ENCODE measurements around the gene ANKRD35. TPM values are rescaled to one million over a fixed set of nuclear protein-coding genes. Genes with fewer than 3 reads are reported as not detected.

Gene ANKRD35
- total RNA-seq, 2 experiments from 2014 or later, result 0.24 to 0.36 TPM

- CTCF ChIA-PET, result interaction anchor here (1.0 to 2.1 kb wide), 8 partner anchors 9 to 93 kb away, joined by 3 to 8 read pairs (median 4); partner anchors contain the start of genes ANKRD34A, ITGA10, LIX1L and NUDT17
- peak within 1 kb of the TSS; percentile 96 for H3K27ac Mint-ChIP-seq
- peak within 1 kb of the TSS; percentile 90 for H3K4me3 Mint-ChIP-seq
- intact Hi-C loops (cut with micrococcal nuclease), result loop anchor here (1.0 to 5.0 kb wide), 8 partner anchors 8 to 119 kb away; partner anchors contain the start of genes ANKRD34A, LIX1L, PIAS3 and POLR3GL
- H3K9me3 Mint-ChIP-seq, result no peaks in the 10 kb centered on the region
- peak; percentile 94 for DNase-seq
- peaks cover 45% of the 10 kb centered on the region for H3K4me1 Mint-ChIP-seq (ENCODE audit: low read depth)
- POLR2A ChIA-PET, result interaction anchor here (0.6 to 3.3 kb wide), 8 partner anchors 9 to 133 kb away, joined by 3 to 35 read pairs (median 6); partner anchors contain the start of genes ANKRD34A, LIX1L, PIAS3 and POLR3GL
- H3K27me3 Mint-ChIP-seq, result no peaks in the 10 kb centered on the region
- peaks cover 16% of the 10 kb centered on the region for H3K36me3 Mint-ChIP-seq
Measured at GRCh38 chr1:145918144-145918991, 32.7 kb upstream of the ANKRD35 start, which contains the start of gene PEX11B. TSS of gene PEX11B (minus strand) at chr1:145918717. CDS start at chr1:145918688, 29 bp downstream.

- Mint-ChIP-seq H3K27ac (peak overlapping the region; percentile 96), H3K27me3 (no peaks in the 10 kb centered on the region), H3K4me3 (peak overlapping the region; percentile 90), H3K36me3 (peaks cover 15% of the 10 kb centered on the region), H3K4me1 (ENCODE audit: low read depth) (peaks cover 47% of the 10 kb centered on the region), H3K9me3 (no peaks in the 10 kb centered on the region)
- intact Hi-C loops (cut with micrococcal nuclease), result loop anchor here (5.0 kb wide), 2 partner anchors 90 to 120 kb away; no protein-coding TSS in a partner anchor
- no peak for DNase-seq
- POLR2A ChIA-PET, result interaction anchor here (1.6 to 3.3 kb wide), 4 partner anchors 10 to 134 kb away, joined by 5 to 35 read pairs (median 16); partner anchors contain the start of genes LIX1L, PIAS3 and RBM8A
- CTCF ChIA-PET, result interaction anchor here (2.1 kb wide), 1 partner anchor 41 kb away, joined by 7 read pairs; the partner anchor contains the start of gene LIX1L
Measured at GRCh38 chr1:145917595-145917994, 31.9 kb upstream of the ANKRD35 start.

GRCh38 chr1:145916745-145917144, 31.1 kb upstream of the ANKRD35 start:
- H3K27ac Mint-ChIP-seq, result peak overlapping the region; percentile 38
- DNase-seq, result no peak
- POLR2A ChIA-PET, result interaction anchor here (0.6 kb wide), 1 partner anchor 37 kb away, joined by 3 read pairs; no protein-coding TSS in a partner anchor
- intact Hi-C loops (cut with micrococcal nuclease), result loop anchor here (5.0 kb wide), 2 partner anchors 89 to 121 kb away; no protein-coding TSS in a partner anchor
- CTCF ChIA-PET, result interaction anchor here (0.8 to 1.1 kb wide), 4 partner anchors 11 to 75 kb away, joined by 3 to 4 read pairs (median 3); partner anchors contain the start of gene RBM8A
- H3K27me3 Mint-ChIP-seq, result no peaks in the 10 kb centered on the region
- peak overlapping the region; percentile 60 for H3K4me3 Mint-ChIP-seq
- peaks cover 45% of the 10 kb centered on the region for H3K4me1 Mint-ChIP-seq (ENCODE audit: low read depth)
- peaks cover 19% of the 10 kb centered on the region for H3K36me3 Mint-ChIP-seq
- H3K9me3 Mint-ChIP-seq, result no peaks in the 10 kb centered on the region

GRCh38 chr1:145912128-145912641, 26.5 kb upstream of the ANKRD35 start:
- Mint-ChIP-seq H3K27ac (no peak overlapping the region), H3K9me3 (no peaks in the 10 kb centered on the region), H3K4me3 (no peak overlapping the region), H3K36me3 (peaks cover 25% of the 10 kb centered on the region), H3K27me3 (no peaks in the 10 kb centered on the region), H3K4me1 (ENCODE audit: low read depth) (peaks cover 17% of the 10 kb centered on the region)
- POLR2A ChIA-PET, result no interaction called here
- CTCF ChIA-PET, result interaction anchor here (5.0 to 9.7 kb wide), 2 partner anchors 20 to 66 kb away, joined by 34 to 97 read pairs; partner anchors contain the start of gene NUDT17
- no peak for DNase-seq
- intact Hi-C loops (cut with micrococcal nuclease), result no loop called here

GRCh38 chr1:145908653-145909052, 23.0 kb upstream of the ANKRD35 start:
- no peak overlapping the region for H3K4me3 Mint-ChIP-seq
- intact Hi-C loops (cut with micrococcal nuclease), result no loop called here
- no peak for DNase-seq
- H3K4me1 Mint-ChIP-seq (ENCODE audit: low read depth), result peaks cover 6% of the 10 kb centered on the region
- H3K36me3 Mint-ChIP-seq, result peaks cover 14% of the 10 kb centered on the region
- H3K9me3 Mint-ChIP-seq, result no peaks in the 10 kb centered on the region
- ChIA-PET CTCF (interaction anchor here (1.5 to 9.7 kb wide), 4 partner anchors 16 to 62 kb away, joined by 6 to 97 read pairs (median 25); partner anchors contain the start of genes NUDT17, PIAS3 and RBM8A), POLR2A (no interaction called here)
- no peaks in the 10 kb centered on the region for H3K27me3 Mint-ChIP-seq
- no peak overlapping the region for H3K27ac Mint-ChIP-seq

GRCh38 chr1:145906954-145907753, 21.5 kb upstream of the ANKRD35 start:
- CTCF ChIA-PET, result interaction anchor here (1.2 to 9.7 kb wide), 4 partner anchors 15 to 72 kb away, joined by 4 to 97 read pairs (median 25); partner anchors contain the start of genes NUDT17 and PIAS3
- intact Hi-C loops (cut with micrococcal nuclease), result no loop called here
- Mint-ChIP-seq H3K9me3 (no peaks in the 10 kb centered on the region), H3K36me3 (peaks cover 10% of the 10 kb centered on the region), H3K27me3 (no peaks in the 10 kb centered on the region), H3K4me3 (no peak overlapping the region), H3K4me1 (ENCODE audit: low read depth) (peaks cover 2% of the 10 kb centered on the region), H3K27ac (no peak overlapping the region)
- POLR2A ChIA-PET, result no interaction called here
- DNase-seq, result no peak

GRCh38 chr1:145901312-145902021, 15.8 kb upstream of the ANKRD35 start:
- no peaks in the 10 kb centered on the region for H3K9me3 Mint-ChIP-seq
- ChIA-PET POLR2A (no interaction called here), CTCF (no interaction called here)
- no peak overlapping the region for H3K27ac Mint-ChIP-seq
- intact Hi-C loops (cut with micrococcal nuclease), result no loop called here
- no peak overlapping the region for H3K4me3 Mint-ChIP-seq
- peaks cover 5% of the 10 kb centered on the region for H3K36me3 Mint-ChIP-seq
- no peaks in the 10 kb centered on the region for H3K27me3 Mint-ChIP-seq
- H3K4me1 Mint-ChIP-seq (ENCODE audit: low read depth), result no peaks in the 10 kb centered on the region
- no peak for DNase-seq

- no peak overlapping the region for H3K27ac Mint-ChIP-seq
- no peak for DNase-seq
- H3K36me3 Mint-ChIP-seq, result peaks cover 5% of the 10 kb centered on the region
- ChIA-PET POLR2A (no interaction called here), CTCF (no interaction called here)
- intact Hi-C loops (cut with micrococcal nuclease), result no loop called here
- H3K4me3 Mint-ChIP-seq, result no peak overlapping the region
- no peaks in the 10 kb centered on the region for H3K27me3 Mint-ChIP-seq
- H3K9me3 Mint-ChIP-seq, result no peaks in the 10 kb centered on the region
- no peaks in the 10 kb centered on the region for H3K4me1 Mint-ChIP-seq (ENCODE audit: low read depth)
Measured at GRCh38 chr1:145898756-145899155, 13.1 kb upstream of the ANKRD35 start.

GRCh38 chr1:145897969-145898368, 12.3 kb upstream of the ANKRD35 start:
- Mint-ChIP-seq H3K27me3 (no peaks in the 10 kb centered on the region), H3K36me3 (peaks cover 5% of the 10 kb centered on the region), H3K9me3 (no peaks in the 10 kb centered on the region), H3K4me3 (no peak overlapping the region), H3K27ac (no peak overlapping the region), H3K4me1 (ENCODE audit: low read depth) (no peaks in the 10 kb centered on the region)
- POLR2A ChIA-PET, result no interaction called here
- intact Hi-C loops (cut with micrococcal nuclease), result no loop called here
- DNase-seq, result no peak
- CTCF ChIA-PET, result no interaction called here

- no peaks in the 10 kb centered on the region for H3K27me3 Mint-ChIP-seq
- H3K36me3 Mint-ChIP-seq, result peaks cover 2% of the 10 kb centered on the region
- H3K4me3 Mint-ChIP-seq, result no peak overlapping the region
- no peak overlapping the region for H3K27ac Mint-ChIP-seq
- H3K9me3 Mint-ChIP-seq, result no peaks in the 10 kb centered on the region
- DNase-seq, result no peak
- ChIA-PET CTCF (interaction anchor here (1.0 to 2.6 kb wide), 5 partner anchors 9 to 89 kb away, joined by 3 to 16 read pairs (median 3); partner anchors contain the start of gene NUDT17), POLR2A (no interaction called here)
- intact Hi-C loops (cut with micrococcal nuclease), result no loop called here
- H3K4me1 Mint-ChIP-seq (ENCODE audit: low read depth), result no peaks in the 10 kb centered on the region
Measured at GRCh38 chr1:145895471-145895870, 9.8 kb upstream of the ANKRD35 start.

All from activated CD4-positive, alpha-beta memory T cell treated with anti-CD3 and anti-CD28 coated beads for 36 hours (primary cell).